ENCODE data around the gene RSL1D1. TPM values are rescaled to one million over a fixed set of nuclear protein-coding genes. Genes with fewer than 3 reads are reported as not detected.

RSL1D1 gene
- total RNA-seq, 2 donors from 2014 or later: 75.3 to 123 TPM

- Histone ChIP-seq H3K9me3 (no peaks in the 10 kb centered on the region), H3K27me3 (no peaks in the 10 kb centered on the region), H3K4me3 (no peak overlapping the region), H3K36me3 (peaks cover 76% of the 10 kb centered on the region), H3K27ac (no peak overlapping the region), H3K4me1 (no peaks in the 10 kb centered on the region)
- DNase-seq (ENCODE audit: low spot score): no peak
- no peak for TF ChIP-seq CTCF (IDR thresholded peaks at IDR 0.05)
Measured at GRCh38 chr16:11890231-11890965, 39.1 kb upstream of the RSL1D1 start.

- no peak overlapping the region for H3K27ac ChIP-seq
- peaks cover 0 to 7% of the 10 kb centered on the region in 2 donors for H3K4me1 ChIP-seq
- no peak overlapping the region for H3K4me3 ChIP-seq
- peaks cover 78% of the 10 kb centered on the region for H3K36me3 ChIP-seq
- DNase-seq (ENCODE audit: low spot score): no peak
- no peaks in the 10 kb centered on the region for H3K27me3 ChIP-seq
- TF ChIP-seq CTCF (IDR thresholded peaks at IDR 0.05): no peak
- no peaks in the 10 kb centered on the region for H3K9me3 ChIP-seq
Measured at GRCh38 chr16:11886881-11887280, 35.5 kb upstream of the RSL1D1 start.

- no peak for DNase-seq (ENCODE audit: low spot score)
- Histone ChIP-seq H3K36me3 (peaks cover 80% of the 10 kb centered on the region), H3K27ac (no peak overlapping the region), H3K4me1 (peaks cover 0 to 10% of the 10 kb centered on the region in 2 donors), H3K27me3 (no peaks in the 10 kb centered on the region), H3K4me3 (no peak overlapping the region), H3K9me3 (no peaks in the 10 kb centered on the region)
- TF ChIP-seq CTCF (IDR thresholded peaks at IDR 0.05): no peak
Measured at GRCh38 chr16:11884035-11884434, 32.7 kb upstream of the RSL1D1 start.

- Histone ChIP-seq H3K36me3 (peaks cover 68% of the 10 kb centered on the region), H3K27me3 (no peaks in the 10 kb centered on the region), H3K9me3 (no peaks in the 10 kb centered on the region), H3K4me3 (no peak overlapping the region), H3K4me1 (peaks cover 0 to 18% of the 10 kb centered on the region in 2 donors), H3K27ac (no peak overlapping the region)
- TF ChIP-seq CTCF (IDR thresholded peaks at IDR 0.05): no peak
- DNase-seq (ENCODE audit: low spot score): no peak
Measured at GRCh38 chr16:11880007-11880406, 28.7 kb upstream of the RSL1D1 start.

- peaks cover 61% of the 10 kb centered on the region for H3K36me3 ChIP-seq
- peak overlapping the region in 1 of 2 donors; percentile 7 for H3K27ac ChIP-seq
- no peak for TF ChIP-seq CTCF (IDR thresholded peaks at IDR 0.05)
- H3K4me1 ChIP-seq: peaks cover 0 to 16% of the 10 kb centered on the region in 2 donors
- no peak for DNase-seq (ENCODE audit: low spot score)
- H3K27me3 ChIP-seq: no peaks in the 10 kb centered on the region
- no peak overlapping the region for H3K4me3 ChIP-seq
- no peaks in the 10 kb centered on the region for H3K9me3 ChIP-seq
Measured at GRCh38 chr16:11877374-11877773, 26.0 kb upstream of the RSL1D1 start.

GRCh38 chr16:11876306-11876705 is 25.0 kb upstream of the RSL1D1 start:
- peaks cover 51% of the 10 kb centered on the region for H3K36me3 ChIP-seq
- TF ChIP-seq CTCF (IDR thresholded peaks at IDR 0.05): no peak
- H3K27me3 ChIP-seq: no peaks in the 10 kb centered on the region
- H3K4me3 ChIP-seq: no peak overlapping the region
- no peaks in the 10 kb centered on the region for H3K9me3 ChIP-seq
- no peak for DNase-seq (ENCODE audit: low spot score)
- H3K4me1 ChIP-seq: peaks cover 0 to 15% of the 10 kb centered on the region in 2 donors
- H3K27ac ChIP-seq: peak overlapping the region; percentile 3 to 49
